Mesenchymal stem cell (in vitro differentiated cells and primary cell): ENCODE results near the gene NMRAL1. TPM values are rescaled to one million over a fixed set of nuclear protein-coding genes. Genes with fewer than 3 reads are reported as not detected.

Experiments
- DNase-seq: peaks from one replicate; pipeline ENCODE4 v3.0.0-alpha.2; 2013
- H2AFZ ChIP-seq: one replicate; pipeline ENCODE4 v1.6.1; 2013; ENCODE audit warnings: low read depth, mild to moderate bottlenecking, control low read depth, inconsistent platforms, low read length, moderate library complexity
- H2AK5ac ChIP-seq: 2 replicates; pipeline ENCODE4 v1.6.1; 2013; ENCODE audit warnings: low read length, moderate library complexity, mild to moderate bottlenecking, inconsistent platforms; ENCODE audit not compliant: severe bottlenecking
- H2BK120ac ChIP-seq: one replicate; pipeline ENCODE4 v1.6.1; 2013; ENCODE audit warnings: low read depth, mild to moderate bottlenecking, inconsistent platforms, low read length, moderate library complexity
- H2BK12ac ChIP-seq, 2 experiments: one replicate each; pipeline ENCODE4 v1.6.1; 2013; ENCODE audit warnings: inconsistent platforms in 2 of 2, low read length in 2 of 2, mild to moderate bottlenecking in 2 of 2, moderate library complexity in 2 of 2, control low read depth in 1 of 2
- H2BK15ac ChIP-seq: one replicate; pipeline ENCODE4 v1.6.1; 2013; ENCODE audit warnings: mild to moderate bottlenecking, low read depth, inconsistent platforms; ENCODE audit not compliant: poor library complexity, severe bottlenecking
- H2BK5ac ChIP-seq: 2 replicates; pipeline ENCODE4 v1.6.1; 2013; ENCODE audit warnings: low read depth, mild to moderate bottlenecking, low read length, control low read depth, inconsistent platforms; ENCODE audit not compliant: poor library complexity, severe bottlenecking
- H3K14ac ChIP-seq, 2 experiments: one replicate each; pipeline ENCODE4 v1.6.1; 2013; ENCODE audit warnings: inconsistent platforms in 2 of 2, low read length in 2 of 2, control low read depth in 1 of 2, mild to moderate bottlenecking in 1 of 2, moderate library complexity in 1 of 2
- H3K18ac ChIP-seq, 2 experiments: one replicate each; pipeline ENCODE4 v1.6.1; 2013; ENCODE audit warnings: inconsistent platforms in 2 of 2, low read length in 2 of 2, control low read depth in 1 of 2, low read depth in 1 of 2, mild to moderate bottlenecking in 1 of 2
- H3K23ac ChIP-seq, 2 experiments: one replicate each; pipeline ENCODE4 v1.6.1; 2013; ENCODE audit warnings: inconsistent platforms in 2 of 2, low read length in 2 of 2, mild to moderate bottlenecking in 2 of 2, moderate library complexity in 2 of 2, control low read depth in 1 of 2
- H3K27ac ChIP-seq: 2 replicates; pipeline ENCODE4 v1.5.1; 2013; ENCODE audit warnings: mild to moderate bottlenecking, moderate library complexity, low read length, control low read depth, inconsistent platforms; ENCODE audit not compliant: poor library complexity, severe bottlenecking
- H3K27me3 ChIP-seq, 2 experiments: 2 replicates each; pipeline versions ENCODE4 v1.6.1 to v1.7.0; 2013; ENCODE audit warnings: low read length in 2 of 2, mild to moderate bottlenecking in 2 of 2, moderate library complexity in 2 of 2, control low read depth in 1 of 2, inconsistent platforms in 1 of 2; ENCODE audit not compliant: control insufficient read depth in 1 of 2, insufficient read depth in 1 of 2
- H3K36me3 ChIP-seq, 2 experiments: 2 replicates each; pipeline versions ENCODE4 v1.6.1 to v1.7.0; 2013; ENCODE audit warnings: low read length in 2 of 2, control low read depth in 1 of 2, inconsistent platforms in 1 of 2, low read depth in 1 of 2, mild to moderate bottlenecking in 1 of 2; ENCODE audit not compliant: insufficient read depth in 2 of 2, control insufficient read depth in 1 of 2
- H3K4ac ChIP-seq, 2 experiments: one replicate each; pipeline ENCODE4 v1.6.1; 2013; ENCODE audit warnings: inconsistent platforms in 2 of 2, low read length in 2 of 2, mild to moderate bottlenecking in 2 of 2, moderate library complexity in 2 of 2, control low read depth in 1 of 2, low read depth in 1 of 2
- H3K4me1 ChIP-seq: 2 replicates; pipeline ENCODE4 v1.6.1; 2013; ENCODE audit warnings: low read depth, low read length, control low read depth; ENCODE audit not compliant: control insufficient read depth, insufficient read depth
- H3K4me2 ChIP-seq: 2 replicates; pipeline ENCODE4 v1.6.1; 2013; ENCODE audit warnings: low read length, mild to moderate bottlenecking, inconsistent platforms; ENCODE audit not compliant: poor library complexity, severe bottlenecking
- H3K4me3 ChIP-seq, 2 experiments: 2 replicates each; pipeline versions ENCODE4 v1.5.1 to v1.7.0; 2013; ENCODE audit warnings: low read length in 2 of 2, mild to moderate bottlenecking in 2 of 2, control low read depth in 1 of 2, low read depth in 1 of 2; ENCODE audit not compliant: insufficient read depth in 1 of 2
- H3K79me1 ChIP-seq: replicated peaks from 2 replicates; pipeline ENCODE4 v1.6.1; 2013; ENCODE audit warnings: mild to moderate bottlenecking, control low read depth, low read length, inconsistent platforms; ENCODE audit not compliant: poor library complexity, severe bottlenecking
- H3K9ac ChIP-seq: 2 replicates; pipeline ENCODE4 v1.7.0; 2013; ENCODE audit warnings: mild to moderate bottlenecking, low read length, moderate library complexity
- H3K9me3 ChIP-seq: 2 replicates; pipeline ENCODE4 v1.7.0; 2013; ENCODE audit warnings: mild to moderate bottlenecking, low read length; ENCODE audit not compliant: control insufficient read depth
- H4K8ac ChIP-seq: one replicate; pipeline ENCODE4 v1.6.1; 2013; ENCODE audit warnings: inconsistent platforms, mild to moderate bottlenecking, low read length, moderate library complexity
- H4K91ac ChIP-seq: one replicate; pipeline ENCODE4 v1.6.1; 2013; ENCODE audit warnings: mild to moderate bottlenecking, low read length, inconsistent platforms
- WGBS: methylation state at CpG from one replicate; pipeline ENCODE4 v1.1.7; 2013; ENCODE audit warnings: mixed read lengths; 5-methylcytosine and 5-hydroxymethylcytosine counted together
- small RNA-seq: library from polyadenylated mRNA; stranded (forward); fragments of <200 nt; extraction: miRNeasy Mini kit (QIAGEN cat#:217004); gene quantifications from one replicate; pipeline ENCODE3, GENCODE V24; 2013; ENCODE audit warnings: low read depth

The NMRAL1 gene

DNA sequence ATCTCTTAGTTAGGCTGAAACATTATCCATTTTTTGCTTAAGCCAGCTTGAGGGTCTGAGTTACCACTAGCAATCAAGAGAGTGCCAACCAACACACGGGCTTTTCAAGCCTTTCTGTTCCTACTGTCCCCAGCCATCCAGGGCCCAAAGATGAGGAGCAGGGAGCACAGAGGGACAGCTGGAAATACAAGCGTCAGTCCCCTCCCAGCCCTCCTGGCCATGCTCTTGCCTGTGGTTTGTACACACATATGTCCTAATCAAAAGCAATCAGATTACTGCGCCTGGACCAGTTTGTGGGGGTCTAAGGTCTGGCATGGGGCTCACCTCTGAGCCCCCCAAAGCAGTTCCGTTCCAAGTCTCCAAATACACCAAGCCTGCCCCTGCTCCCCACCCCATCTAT lies 61.6 kb downstream of the NMRAL1 start:
- DNase-seq, result no peak
- no peak overlapping the region for H2BK15ac ChIP-seq
- H4K91ac ChIP-seq, result peak overlapping the region; percentile 54
- no peak overlapping the region for H3K4ac ChIP-seq
- H3K79me1 ChIP-seq, result peaks cover 39% of the 10 kb centered on the region
- H3K27me3 ChIP-seq, result no peaks in the 10 kb centered on the region
- peaks cover 29% of the 10 kb centered on the region for H3K4me1 ChIP-seq
- peak overlapping the region in 1 of 2 experiments; percentile 67 for H2BK12ac ChIP-seq
- no peak overlapping the region for H3K27ac ChIP-seq
- no peak overlapping the region for H3K14ac ChIP-seq
- H3K4me2 ChIP-seq, result no peak overlapping the region
- peak overlapping the region in 1 of 2 experiments; percentile 54 for H3K23ac ChIP-seq
- no peak overlapping the region for H2AFZ ChIP-seq
- peak overlapping the region; percentile 8 for H4K8ac ChIP-seq
- no peak overlapping the region for H2BK120ac ChIP-seq
- no peak overlapping the region for H3K9ac ChIP-seq
- H3K18ac ChIP-seq, result peak overlapping the region in 1 of 2 experiments; percentile 54
- no peaks in the 10 kb centered on the region for H3K9me3 ChIP-seq
- H3K4me3 ChIP-seq, result no peak overlapping the region
- H3K36me3 ChIP-seq, result peaks cover 10 to 33% of the 10 kb centered on the region in 2 experiments
- H2AK5ac ChIP-seq, result no peak overlapping the region
- H2BK5ac ChIP-seq, result no peak overlapping the region
- 96% methylated on average over 4 of the region's 4 CpGs for WGBS

GRCh38 chr16:4412159-4412558 lies 62.3 kb downstream of the NMRAL1 start:
- H3K27ac ChIP-seq, result no peak overlapping the region
- DNase-seq, result no peak
- no peak overlapping the region for H4K8ac ChIP-seq
- no peak overlapping the region for H3K14ac ChIP-seq
- H3K18ac ChIP-seq, result no peak overlapping the region
- WGBS, result 96% methylated on average over 8 of the region's 8 CpGs
- H2AK5ac ChIP-seq, result no peak overlapping the region
- peak overlapping the region; percentile 9 for H4K91ac ChIP-seq
- no peak overlapping the region for H3K4me3 ChIP-seq
- no peaks in the 10 kb centered on the region for H3K27me3 ChIP-seq
- no peak overlapping the region for H3K23ac ChIP-seq
- H3K36me3 ChIP-seq, result peaks cover 17 to 40% of the 10 kb centered on the region in 2 experiments
- peaks cover 29% of the 10 kb centered on the region for H3K4me1 ChIP-seq
- H3K4ac ChIP-seq, result peak overlapping the region in 1 of 2 experiments; percentile 5
- no peak overlapping the region for H2BK120ac ChIP-seq
- no peak overlapping the region for H3K4me2 ChIP-seq
- no peak overlapping the region for H2BK15ac ChIP-seq
- peaks cover 39% of the 10 kb centered on the region for H3K79me1 ChIP-seq
- no peak overlapping the region for H2AFZ ChIP-seq
- peak overlapping the region; percentile 21 for H3K9ac ChIP-seq
- peak overlapping the region; percentile 20 to 37 for H2BK12ac ChIP-seq
- no peaks in the 10 kb centered on the region for H3K9me3 ChIP-seq
- H2BK5ac ChIP-seq, result no peak overlapping the region

Small RNA genes within 50 kb of the gene (small RNA-seq; reads per million reads assigned to genes)
- not detected for gene AC012676.2
